GM19395 (cell line): ENCODE results near the gene TSPAN18.

ENCODE experiments used
- ATAC-seq: cut with Tn5 transposase; IDR thresholded peaks from one replicate; pipeline ENCODE4 v1.9.1; 2021; ENCODE audit warnings: mild to moderate bottlenecking, moderate library complexity; ENCODE audit not compliant: unreplicated experiment

The TSPAN18 gene

GRCh38 chr11:44950625-44951476, 224.1 kb downstream of the TSPAN18 start, which contains the start of gene TP53I11:
Gene TP53I11 (minus strand): TSS chr11:44950883. CDS start chr11:44938335, 12,548 bp downstream.
- no peak for ATAC-seq

GRCh38 chr11:44952082-44952481, 225.3 kb downstream of the TSPAN18 start:
- no peak for ATAC-seq

GRCh38 chr11:44952500-44953260, 225.9 kb downstream of the TSPAN18 start:
- no peak for ATAC-seq

GRCh38 chr11:44954051-44954906, 227.5 kb downstream of the TSPAN18 start:
- ATAC-seq = no peak

- no peak for ATAC-seq
Measured at GRCh38 chr11:44955015-44955738, 228.4 kb downstream of the TSPAN18 start.

- ATAC-seq = no peak
Measured at GRCh38 chr11:44957040-44957515, 230.3 kb downstream of the TSPAN18 start.

GRCh38 chr11:44957776-44958564, 231.2 kb downstream of the TSPAN18 start:
- no peak for ATAC-seq

- ATAC-seq = no peak
Measured at GRCh38 chr11:44959064-44959463, 232.3 kb downstream of the TSPAN18 start.

- no peak for ATAC-seq
Measured at GRCh38 chr11:44960200-44960845, 233.6 kb downstream of the TSPAN18 start.

GRCh38 chr11:44962464-44962863, 235.7 kb downstream of the TSPAN18 start:
- no peak for ATAC-seq

- no peak for ATAC-seq
Measured at GRCh38 chr11:44963136-44963535, 236.4 kb downstream of the TSPAN18 start.

GRCh38 chr11:44963948-44964347, 237.2 kb downstream of the TSPAN18 start:
- no peak for ATAC-seq

- ATAC-seq = no peak
Measured at GRCh38 chr11:44964526-44965209, 237.9 kb downstream of the TSPAN18 start.

- no peak for ATAC-seq
Measured at GRCh38 chr11:44966694-44967093, 239.9 kb downstream of the TSPAN18 start.

GRCh38 chr11:44967930-44968496, 241.3 kb downstream of the TSPAN18 start:
- no peak for ATAC-seq

GRCh38 chr11:44968510-44968909, 241.7 kb downstream of the TSPAN18 start:
- ATAC-seq = no peak

GRCh38 chr11:44969651-44970252, 243.0 kb downstream of the TSPAN18 start:
- ATAC-seq = no peak

GRCh38 chr11:44970293-44970692, 243.5 kb downstream of the TSPAN18 start:
- no peak for ATAC-seq
